ENCODE measurements around the gene KRT12. TPM values are rescaled to one million over a fixed set of nuclear protein-coding genes. Genes with fewer than 3 reads are reported as not detected.

KRT12 gene
- total RNA-seq, 4 donors from 2014 or later, result not detected

GRCh38 chr17:40896916-40897455 is 30.0 kb upstream of the KRT12 start:
- TF ChIP-seq POLR2A (IDR thresholded peaks at IDR 0.05) (no peak), CTCF (IDR thresholded peaks at IDR 0.05) (no peak)
- intact Hi-C loops (cut with DNase I; ENCODE audit: low total_unique reads), result no loop called here
- H3K4me3 ChIP-seq (ENCODE audit: low read depth, poor library complexity, severe bottlenecking), result no peak overlapping the region
- DNase-seq (ENCODE audit: low spot score in 2 of 2), result no peak
- 79% methylated on average over 4 of the region's 4 CpGs for WGBS, 2 donors

GRCh38 chr17:40895106-40895730 is 28.2 kb upstream of the KRT12 start:
- intact Hi-C loops (cut with DNase I; ENCODE audit: low total_unique reads), result no loop called here
- TF ChIP-seq POLR2A (IDR thresholded peaks at IDR 0.05) (no peak), CTCF (IDR thresholded peaks at IDR 0.05) (no peak)
- 61 to 65% methylated on average over 9 of the region's 9 CpGs for WGBS, 2 donors
- DNase-seq (ENCODE audit: low spot score in 2 of 2), result no peak
- H3K4me3 ChIP-seq (ENCODE audit: low read depth, poor library complexity, severe bottlenecking), result no peak overlapping the region

- no peak for DNase-seq (ENCODE audit: low spot score in 2 of 2)
- H3K4me3 ChIP-seq (ENCODE audit: low read depth, poor library complexity, severe bottlenecking), result no peak overlapping the region
- 84 to 87% methylated on average over 2 of the region's 2 CpGs for WGBS, 2 donors
- intact Hi-C loops (cut with DNase I; ENCODE audit: low total_unique reads), result no loop called here
- TF ChIP-seq POLR2A (IDR thresholded peaks at IDR 0.05) (no peak), CTCF (IDR thresholded peaks at IDR 0.05) (no peak)
Observed at GRCh38 chr17:40888196-40888720, 21.2 kb upstream of the KRT12 start.

GRCh38 chr17:40886090-40886489 is 19.1 kb upstream of the KRT12 start:
- no peak overlapping the region for H3K4me3 ChIP-seq (ENCODE audit: low read depth, poor library complexity, severe bottlenecking)
- WGBS, 2 donors, result 79 to 80% methylated on average over 3 of the region's 3 CpGs
- intact Hi-C loops (cut with DNase I; ENCODE audit: low total_unique reads), result no loop called here
- DNase-seq (ENCODE audit: low spot score in 2 of 2), result no peak
- no peak for TF ChIP-seq CTCF (IDR thresholded peaks at IDR 0.05)
- TF ChIP-seq POLR2A (IDR thresholded peaks at IDR 0.05), result no peak

GRCh38 chr17:40884708-40885512 is 17.9 kb upstream of the KRT12 start, which contains the start of gene KRT20:
TSS of gene KRT20 (minus strand) at chr17:40885242. CDS start at chr17:40885185, 57 bp downstream.
- no peak for DNase-seq (ENCODE audit: low spot score in 2 of 2)
- intact Hi-C loops (cut with DNase I; ENCODE audit: low total_unique reads), result no loop called here
- no peak for TF ChIP-seq CTCF (IDR thresholded peaks at IDR 0.05)
- TF ChIP-seq POLR2A (IDR thresholded peaks at IDR 0.05), result no peak
- WGBS, 2 donors, result 87 to 92% methylated on average over 23 of the region's 23 CpGs
- H3K4me3 ChIP-seq (ENCODE audit: low read depth, poor library complexity, severe bottlenecking), result no peak within 1 kb of the TSS

Measured in lower leg skin (tissue), 4 donors.